HFF-Myc (cell line): ENCODE measurements around the gene HOXD8.

Experiments used
- DNase-seq: peaks from one replicate; pipeline ENCODE4 v3.0.0-alpha.2; 2011; ENCODE audit warnings: low read depth; ENCODE audit errors: extremely low read depth
- H3K4me3 ChIP-seq: replicated peaks from 2 replicates; pipeline ENCODE4 v1.5.1; 2011; ENCODE audit warnings: low read depth, mild to moderate bottlenecking, control low read depth, low read length
- TF ChIP-seq, protein P1 (sequence below): IDR thresholded peaks from 2 replicates; pipeline ENCODE4 v1.5.1; 2012; ENCODE audit warnings: mild to moderate bottlenecking, low read depth, low read length, control low read depth; ENCODE audit errors: missing control alignments

Gene HOXD8

DNA sequence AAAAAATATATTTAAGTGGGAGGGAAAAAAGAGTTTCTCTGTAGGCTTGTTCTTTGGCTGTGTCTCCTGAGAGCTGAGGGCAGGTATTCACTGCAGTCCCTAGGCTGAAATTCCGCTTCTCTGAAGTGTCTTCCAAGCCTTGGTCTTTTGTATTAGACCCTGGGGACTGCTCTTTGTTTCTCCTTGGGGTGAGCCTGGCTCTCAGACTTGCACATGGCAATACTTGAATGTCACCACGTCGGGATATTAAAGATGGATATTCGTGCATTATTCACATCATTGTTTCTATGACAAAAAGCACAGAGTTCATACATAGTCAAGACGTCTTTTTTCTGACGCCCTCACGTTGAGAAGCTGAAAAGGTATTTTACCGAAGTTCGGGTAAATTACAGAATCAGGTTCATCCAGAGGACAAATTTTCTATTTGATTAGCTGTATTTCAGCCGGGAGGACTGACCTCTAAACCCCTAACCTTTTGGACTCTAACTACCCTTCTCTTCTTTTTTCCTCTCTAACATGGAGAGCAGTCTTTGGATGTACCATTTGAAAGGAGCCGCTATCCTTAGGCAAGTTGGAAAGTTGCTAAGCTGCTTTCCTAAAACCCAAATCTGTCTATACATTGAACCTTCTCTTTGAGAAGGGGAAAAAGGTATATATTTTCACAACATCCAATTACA, 25.2 kb downstream of the HOXD8 start:
- DNase-seq = no peak
- H3K4me3 ChIP-seq = no peak overlapping the region
- TF ChIP-seq, protein P1, sequence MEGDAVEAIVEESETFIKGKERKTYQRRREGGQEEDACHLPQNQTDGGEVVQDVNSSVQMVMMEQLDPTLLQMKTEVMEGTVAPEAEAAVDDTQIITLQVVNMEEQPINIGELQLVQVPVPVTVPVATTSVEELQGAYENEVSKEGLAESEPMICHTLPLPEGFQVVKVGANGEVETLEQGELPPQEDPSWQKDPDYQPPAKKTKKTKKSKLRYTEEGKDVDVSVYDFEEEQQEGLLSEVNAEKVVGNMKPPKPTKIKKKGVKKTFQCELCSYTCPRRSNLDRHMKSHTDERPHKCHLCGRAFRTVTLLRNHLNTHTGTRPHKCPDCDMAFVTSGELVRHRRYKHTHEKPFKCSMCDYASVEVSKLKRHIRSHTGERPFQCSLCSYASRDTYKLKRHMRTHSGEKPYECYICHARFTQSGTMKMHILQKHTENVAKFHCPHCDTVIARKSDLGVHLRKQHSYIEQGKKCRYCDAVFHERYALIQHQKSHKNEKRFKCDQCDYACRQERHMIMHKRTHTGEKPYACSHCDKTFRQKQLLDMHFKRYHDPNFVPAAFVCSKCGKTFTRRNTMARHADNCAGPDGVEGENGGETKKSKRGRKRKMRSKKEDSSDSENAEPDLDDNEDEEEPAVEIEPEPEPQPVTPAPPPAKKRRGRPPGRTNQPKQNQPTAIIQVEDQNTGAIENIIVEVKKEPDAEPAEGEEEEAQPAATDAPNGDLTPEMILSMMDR = no peak

DNA sequence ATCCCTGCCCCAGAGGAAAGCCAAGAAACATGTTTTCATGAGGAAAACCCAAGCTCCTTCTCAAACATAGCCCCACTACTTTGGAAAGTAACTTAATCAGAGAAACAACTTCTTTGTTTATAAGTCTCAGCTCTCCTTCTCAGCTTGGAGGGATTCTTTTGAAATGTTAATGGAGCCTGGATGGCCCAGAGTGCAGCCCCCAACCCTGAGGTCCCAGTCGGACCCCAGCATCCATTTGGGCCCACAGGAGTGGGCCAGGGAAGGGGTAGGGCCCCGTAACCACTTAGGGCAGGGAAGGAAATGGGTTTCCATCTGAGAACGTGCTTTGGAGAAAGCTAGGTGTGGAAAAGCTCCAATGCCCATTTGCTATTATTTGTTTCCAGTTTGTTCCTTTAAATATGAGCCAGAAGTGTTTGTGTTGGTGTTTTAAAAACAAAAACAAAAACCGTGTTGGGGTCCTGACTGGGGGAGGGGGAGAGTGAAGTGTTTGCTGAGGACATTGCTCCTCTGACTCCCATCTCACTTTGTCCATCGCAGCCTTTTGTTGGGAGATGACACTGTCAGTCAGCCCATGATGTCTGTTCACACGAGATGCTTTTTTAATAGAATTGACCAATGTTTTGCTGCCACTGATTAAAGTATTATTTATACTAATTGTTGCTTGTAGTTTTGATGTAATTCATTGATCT, 26.0 kb downstream of the HOXD8 start:
- TF ChIP-seq, protein P1 = no peak
- DNase-seq = no peak
- no peak overlapping the region for H3K4me3 ChIP-seq

GRCh38 chr2:176156301-176156806, 26.8 kb downstream of the HOXD8 start:
- no peak for DNase-seq
- TF ChIP-seq, protein P1 = no peak
- no peak overlapping the region for H3K4me3 ChIP-seq

- no peak within 1 kb of the TSS for H3K4me3 ChIP-seq
- TF ChIP-seq, protein P1 = no peak
- DNase-seq = no peak
These were observed 27.4 kb downstream of the HOXD8 start, which contains the start of gene HOXD3 for GRCh38 chr2:176156807-176157498. Gene HOXD3, plus strand, starts transcription at chr2:176157307. Its CDS starts 11,808 bp downstream, at chr2:176169115.

DNA sequence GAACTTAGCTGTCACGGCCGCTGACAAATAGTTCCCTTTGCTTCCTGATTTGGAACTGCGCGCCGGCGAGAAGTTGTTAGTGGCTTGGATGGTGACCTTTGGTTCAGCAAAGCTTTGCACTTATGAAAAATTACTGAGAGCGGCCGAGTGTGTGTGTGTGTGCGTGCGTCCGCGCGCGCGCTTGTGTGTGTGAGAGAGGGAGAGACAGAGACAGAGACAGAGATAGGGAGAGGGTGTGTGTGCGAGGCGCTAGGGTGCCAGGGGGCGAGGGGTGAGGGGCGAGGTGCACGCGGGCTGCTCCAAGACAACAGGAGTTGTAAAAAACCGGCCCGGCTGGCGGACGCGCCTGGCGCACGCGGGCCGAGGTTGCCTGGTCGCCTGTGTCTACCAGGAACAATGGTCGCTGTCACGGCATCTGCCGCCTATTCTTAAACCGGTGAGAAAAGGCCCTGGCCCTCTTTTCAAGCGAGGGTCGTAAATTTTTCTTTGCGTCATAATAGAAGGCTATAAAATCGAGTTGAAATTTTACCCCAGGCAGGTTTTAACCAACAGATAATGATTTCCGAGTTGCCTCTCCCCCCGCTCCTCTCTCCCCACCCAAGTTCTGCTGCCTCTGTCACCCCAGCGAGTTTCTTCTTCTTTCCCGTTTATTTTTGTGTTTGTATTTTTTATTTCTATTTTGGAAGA, 28.1 kb downstream of the HOXD8 start:
- H3K4me3 ChIP-seq = no peak overlapping the region
- TF ChIP-seq, protein P1 = no peak
- no peak for DNase-seq

- no peak overlapping the region for H3K4me3 ChIP-seq
- DNase-seq = no peak
- TF ChIP-seq, protein P1 = no peak
These were observed 28.7 kb downstream of the HOXD8 start for GRCh38 chr2:176158186-176158591.
